ENCODE measurements around the gene HEXB. TPM values are rescaled to one million over a fixed set of nuclear protein-coding genes. Genes with fewer than 3 reads are reported as not detected.

HEXB gene
- total and polyA plus RNA-seq, 3 donors from 2014 or later, result 44.6 to 82.5 (median 59.5) TPM

- Histone ChIP-seq H3K36me3 (ENCODE audit: low read depth, missing control alignments) (no peaks in the 10 kb centered on the region), H3K27me3 (no peaks in the 10 kb centered on the region), H3K27ac (no peak overlapping the region), H3K4me3 (no peak overlapping the region), H3K4me1 (peaks cover 16% of the 10 kb centered on the region), H3K9me3 (no peaks in the 10 kb centered on the region)
- no peak for TF ChIP-seq POLR2A (IDR thresholded peaks at IDR 0.05)
- no peak for TF ChIP-seq CTCF (IDR thresholded peaks at IDR 0.05)
- intact Hi-C loops (cut with DNase I; ENCODE audit: low total_unique reads), result no loop called here
- DNase-seq, result no peak
- 81 to 92% methylated on average over 1 of the region's 1 CpG for WGBS, 2 donors
Measured at GRCh38 chr5:74761241-74761640, 76.2 kb downstream of the HEXB start.

- intact Hi-C loops (cut with DNase I; ENCODE audit: low total_unique reads), result no loop called here
Measured at GRCh38 chr5:74762599-74762998, 77.6 kb downstream of the HEXB start.

GRCh38 chr5:74763504-74763903 lies 78.5 kb downstream of the HEXB start:
- no peak for DNase-seq
- Histone ChIP-seq H3K27ac (no peak overlapping the region), H3K4me3 (no peak overlapping the region), H3K4me1 (peaks cover 18% of the 10 kb centered on the region), H3K9me3 (no peaks in the 10 kb centered on the region), H3K27me3 (no peaks in the 10 kb centered on the region), H3K36me3 (ENCODE audit: low read depth, missing control alignments) (no peaks in the 10 kb centered on the region)
- TF ChIP-seq CTCF (IDR thresholded peaks at IDR 0.05), result no peak
- TF ChIP-seq POLR2A (IDR thresholded peaks at IDR 0.05), result no peak
- intact Hi-C loops (cut with DNase I; ENCODE audit: low total_unique reads), result no loop called here

More at GRCh38 chr5:74762599-74762998, 77.6 kb downstream of the HEXB start:
- Histone ChIP-seq H3K4me3 (no peak overlapping the region), H3K27me3 (no peaks in the 10 kb centered on the region), H3K4me1 (peaks cover 18% of the 10 kb centered on the region), H3K27ac (no peak overlapping the region), H3K36me3 (ENCODE audit: low read depth, missing control alignments) (no peaks in the 10 kb centered on the region), H3K9me3 (no peaks in the 10 kb centered on the region)
- no peak for TF ChIP-seq CTCF (IDR thresholded peaks at IDR 0.05)
- TF ChIP-seq POLR2A (IDR thresholded peaks at IDR 0.05), result no peak
- WGBS, 2 donors, result 86 to 95% methylated on average over 2 of the region's 2 CpGs
- DNase-seq, result no peak

GRCh38 chr5:74765201-74765600 lies 80.2 kb downstream of the HEXB start:
- no peak for TF ChIP-seq POLR2A (IDR thresholded peaks at IDR 0.05)
- no peak for TF ChIP-seq CTCF (IDR thresholded peaks at IDR 0.05)

GRCh38 chr5:74765929-74766328 lies 80.9 kb downstream of the HEXB start:
- Histone ChIP-seq H3K4me3 (peak overlapping the region; percentile 90 to 98), H3K27ac (peak overlapping the region; percentile 35 to 82), H3K27me3 (no peaks in the 10 kb centered on the region), H3K36me3 (ENCODE audit: low read depth, missing control alignments) (no peaks in the 10 kb centered on the region), H3K9me3 (no peaks in the 10 kb centered on the region), H3K4me1 (peaks cover 18% of the 10 kb centered on the region)
- WGBS, 2 donors, result 39 to 46% methylated on average over 27 of the region's 27 CpGs
- intact Hi-C loops (cut with DNase I; ENCODE audit: low total_unique reads), result no loop called here
- DNase-seq, result no peak
- TF ChIP-seq CTCF (IDR thresholded peaks at IDR 0.05) (no peak), POLR2A (IDR thresholded peaks at IDR 0.05) (no peak)

More at GRCh38 chr5:74765201-74765600, 80.2 kb downstream of the HEXB start:
- no peak for DNase-seq
- WGBS, 2 donors, result 39 to 55% methylated on average over 9 of the region's 9 CpGs
- H3K4me1 ChIP-seq, result peaks cover 18% of the 10 kb centered on the region
- H3K4me3 ChIP-seq, result peak overlapping the region in 1 of 2 donors; percentile 98
- peak overlapping the region; percentile 35 to 82 for H3K27ac ChIP-seq
- no peaks in the 10 kb centered on the region for H3K27me3 ChIP-seq
- no peaks in the 10 kb centered on the region for H3K9me3 ChIP-seq
- intact Hi-C loops (cut with DNase I; ENCODE audit: low total_unique reads), result no loop called here
- no peaks in the 10 kb centered on the region for H3K36me3 ChIP-seq (ENCODE audit: low read depth, missing control alignments)
